Activated CD8-positive, alpha-beta memory T cell treated with anti-CD3 and anti-CD28 coated beads for 1 hour (primary cell): ENCODE measurements around the gene OR52I2.

Experiments used
- DNase-seq, 2 donors: peaks; one replicate each; pipeline ENCODE4 v3.0.0-alpha.2; 2020; ENCODE audit warnings: low read depth in 1 of 2; ENCODE audit errors: extremely low read depth in 1 of 2

OR52I2 gene

GRCh38 chr11:4607781-4608666 is 26.5 kb downstream of the OR52I2 start, which contains the start of gene TRIM68:
Gene TRIM68, minus strand, starts transcription at chr11:4608231. Its CDS starts 2,727 bp downstream, at chr11:4605504.
- DNase-seq, result peak; percentile 83 to 89

- DNase-seq, result no peak
Measured at GRCh38 chr11:4610258-4610935, 28.9 kb downstream of the OR52I2 start.

- no peak for DNase-seq
Measured at GRCh38 chr11:4611986-4612385, 30.4 kb downstream of the OR52I2 start.

GRCh38 chr11:4615856-4616444 is 34.4 kb downstream of the OR52I2 start:
- DNase-seq, result no peak

GRCh38 chr11:4619514-4619913 is 38.0 kb downstream of the OR52I2 start:
- no peak for DNase-seq

- no peak for DNase-seq
Measured at GRCh38 chr11:4626207-4627099, 44.9 kb downstream of the OR52I2 start.

- DNase-seq, result no peak
Measured at GRCh38 chr11:4636136-4636535, 54.6 kb downstream of the OR52I2 start.

GRCh38 chr11:4636962-4637661 is 55.6 kb downstream of the OR52I2 start, which contains the start of gene OR51D1:
Gene OR51D1, plus strand, starts transcription at chr11:4637477. Its CDS starts 2,314 bp downstream, at chr11:4639791.
- peak; percentile 17 to 53 for DNase-seq

- no peak for DNase-seq
Measured at GRCh38 chr11:4637662-4638047, 56.1 kb downstream of the OR52I2 start.

- no peak for DNase-seq
Measured at GRCh38 chr11:4639931-4640330, 58.4 kb downstream of the OR52I2 start.

GRCh38 chr11:4641501-4641900 is 60.0 kb downstream of the OR52I2 start:
- no peak for DNase-seq

- DNase-seq, result no peak
Measured at GRCh38 chr11:4642043-4642442, 60.5 kb downstream of the OR52I2 start.
